ENCODE results near the gene PVALB.

DNA sequence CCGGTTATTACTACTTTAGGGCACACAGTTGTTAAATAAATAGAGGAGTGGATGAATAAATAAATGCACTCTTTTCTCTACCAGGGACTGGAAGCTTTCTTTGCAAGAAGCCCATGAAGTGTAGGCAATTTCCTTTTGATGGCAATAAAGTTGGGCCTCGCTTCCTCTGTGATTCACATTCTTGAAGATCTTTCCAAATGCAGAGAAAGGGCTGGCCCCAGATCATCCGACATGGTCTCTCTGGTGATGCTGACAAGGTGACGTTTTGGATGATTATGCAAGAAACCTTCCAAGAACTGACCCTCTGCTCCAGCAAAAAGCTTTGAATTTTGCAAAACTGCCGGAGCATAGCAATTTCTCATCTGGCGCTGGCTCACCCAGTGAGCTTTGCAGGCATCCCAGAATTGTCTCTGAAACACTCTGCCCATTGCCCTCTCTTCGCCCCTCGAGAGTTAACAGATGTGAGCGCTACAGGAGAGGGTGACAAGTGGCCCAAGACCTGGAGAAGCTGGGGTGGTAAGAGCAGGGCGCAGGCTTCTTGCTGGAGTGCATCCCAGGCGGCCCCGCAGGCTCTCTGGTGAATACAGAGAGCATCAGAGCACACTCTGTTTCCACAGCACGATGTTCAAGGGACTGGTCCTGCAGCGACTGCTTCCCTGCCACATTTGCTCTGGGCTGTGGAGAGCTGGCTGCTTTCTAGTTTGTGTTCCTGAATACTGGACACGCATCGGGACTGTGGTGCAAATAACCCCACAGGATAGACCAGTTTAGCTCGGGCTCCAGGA is 29.4 kb downstream of the PVALB start:
- TF ChIP-seq POLR2A (IDR thresholded peaks at IDR 0.05; ENCODE audit: low read depth) (no peak), CTCF (IDR thresholded peaks at IDR 0.05) (no peak), EP300 (IDR thresholded peaks at IDR 0.05) (no peak)
